Epithelial cell of umbilical artery (primary cell): ENCODE measurements around the gene CERS5. TPM values are rescaled to one million over a fixed set of nuclear protein-coding genes. Genes with fewer than 3 reads are reported as not detected.

ENCODE experiments used
- total RNA-seq: library from RNA; depleted of rRNA; stranded (reverse); fragments of >200 nt; gene quantifications from 2 replicates; pipeline ENCODE4 v1.2.3, GENCODE V29; 2014

CERS5 gene, protein sequence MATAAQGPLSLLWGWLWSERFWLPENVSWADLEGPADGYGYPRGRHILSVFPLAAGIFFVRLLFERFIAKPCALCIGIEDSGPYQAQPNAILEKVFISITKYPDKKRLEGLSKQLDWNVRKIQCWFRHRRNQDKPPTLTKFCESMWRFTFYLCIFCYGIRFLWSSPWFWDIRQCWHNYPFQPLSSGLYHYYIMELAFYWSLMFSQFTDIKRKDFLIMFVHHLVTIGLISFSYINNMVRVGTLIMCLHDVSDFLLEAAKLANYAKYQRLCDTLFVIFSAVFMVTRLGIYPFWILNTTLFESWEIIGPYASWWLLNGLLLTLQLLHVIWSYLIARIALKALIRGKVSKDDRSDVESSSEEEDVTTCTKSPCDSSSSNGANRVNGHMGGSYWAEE
- total RNA-seq = 34.3 and 34.4 TPM in 2 replicates

GRCh38 chr12:50167049-50167828 is at the start of gene CERS5:
Gene CERS5, minus strand, starts transcription at chr12:50167369. Its CDS starts 72 bp downstream, at chr12:50167297.

GRCh38 chr12:50111693-50112455 is 55.3 kb downstream of the CERS5 start, which contains the start of gene COX14:
Gene COX14, plus strand, starts transcription at chr12:50112236. Its CDS starts 7,808 bp downstream, at chr12:50120044.

DNA sequence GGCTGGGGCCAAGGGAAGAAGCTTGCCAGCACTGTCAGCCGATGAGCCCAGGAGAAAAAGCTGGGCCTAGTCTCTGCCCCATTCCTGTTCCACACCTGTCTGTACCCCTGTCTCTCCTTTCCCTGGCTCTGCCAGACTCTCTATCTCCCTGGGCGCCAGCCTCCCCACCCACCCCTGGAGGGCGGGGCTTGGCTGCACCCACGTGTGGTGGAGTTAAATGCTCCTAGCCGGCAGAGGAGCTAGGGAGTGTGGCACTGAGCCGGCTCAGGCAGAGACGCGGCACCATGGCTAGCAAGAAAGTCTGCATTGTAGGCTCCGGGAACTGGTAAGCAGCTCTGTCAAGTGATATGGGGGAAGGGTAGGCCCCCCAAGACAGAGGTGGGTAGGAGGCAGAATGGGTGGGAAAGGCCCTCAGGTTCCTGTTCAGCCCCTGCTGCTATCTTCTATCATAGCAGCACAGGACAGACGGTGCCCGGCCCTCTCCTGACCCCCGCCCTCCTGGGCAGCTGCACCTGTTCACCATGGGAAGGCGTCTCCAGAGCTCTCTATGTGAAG is 63.3 kb downstream of the CERS5 start, which contains the start of gene GPD1:
TSS of gene GPD1 (plus strand) at position 242 of the 555 bp plus-strand sequence. CDS start at position 285, 43 bp downstream.

DNA sequence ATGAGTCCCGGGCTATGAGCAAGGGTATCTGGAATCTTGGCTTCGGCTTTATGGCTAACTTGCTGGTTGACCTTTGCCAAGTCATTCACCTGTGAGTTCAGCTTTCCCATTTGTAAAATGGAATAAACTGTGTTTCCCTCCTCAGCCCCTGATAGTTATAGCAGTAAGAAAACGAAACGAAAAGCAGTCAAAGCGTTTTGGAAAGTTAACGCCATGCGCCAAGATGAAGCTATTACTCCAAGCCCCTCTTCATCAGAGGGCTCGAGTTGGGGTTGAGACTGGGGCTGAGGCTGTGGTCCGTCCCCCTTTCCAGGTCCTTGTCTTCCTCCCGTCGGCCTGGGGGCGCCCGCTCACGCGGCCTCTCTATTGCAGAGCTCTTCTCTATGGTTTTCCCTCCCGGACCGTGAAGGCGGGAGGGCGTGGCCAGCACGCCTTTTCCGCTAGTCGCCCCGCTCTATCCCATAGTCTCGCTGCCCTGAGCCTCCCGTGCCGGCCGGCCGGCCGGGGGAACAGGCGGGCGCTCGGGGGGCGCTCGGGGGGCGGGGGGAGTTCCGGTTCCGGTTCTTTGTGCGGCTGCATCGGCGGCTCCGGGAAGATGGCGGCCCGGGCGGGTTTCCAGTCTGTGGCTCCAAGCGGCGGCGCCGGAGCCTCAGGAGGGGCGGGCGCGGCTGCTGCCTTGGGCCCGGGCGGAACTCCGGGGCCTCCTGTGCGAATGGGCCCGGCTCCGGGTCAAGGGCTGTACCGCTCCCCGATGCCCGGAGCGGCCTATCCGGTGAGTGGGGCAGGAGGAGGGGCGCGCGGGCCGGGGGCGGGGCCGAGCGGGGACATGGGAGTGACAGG is 82.2 kb downstream of the CERS5 start, which contains the start of gene SMARCD1:
TSS of gene SMARCD1 (plus strand) at position 568 of the 840 bp plus-strand sequence. CDS start at position 596, 28 bp downstream.

Other genes with a start within 250 kb of the CERS5 start
- gene AQP2, start 216.6 kb downstream of the CERS5 start, total RNA-seq = not detected in 2 replicates
- gene AQP5, start 205.5 kb downstream of the CERS5 start, total RNA-seq = 0.32 and 3.2 TPM in 2 replicates
- under 0.01 TPM in 1 of 2 replicates, not detected in the other for gene AQP6, start 194.4 kb downstream of the CERS5 start, total RNA-seq
- 56.8 and 87.5 TPM in 2 replicates for gene RACGAP1, start 141.9 kb downstream of the CERS5 start, total RNA-seq
- gene ASIC1, start 109.8 kb downstream of the CERS5 start, total RNA-seq = 0.65 and 0.76 TPM in 2 replicates
- 69.2 and 70.7 TPM in 2 replicates for gene SMARCD1, start 82.0 kb downstream of the CERS5 start, total RNA-seq
- gene GPD1, start 63.4 kb downstream of the CERS5 start, total RNA-seq = not detected in 2 replicates
- 32.4 and 48.4 TPM in 2 replicates for gene COX14, start 55.1 kb downstream of the CERS5 start, total RNA-seq
- gene LIMA1, start 116.2 kb upstream of the CERS5 start, total RNA-seq = 66.6 and 81.5 TPM in 2 replicates
- gene FAM186A, start 229.2 kb upstream of the CERS5 start, total RNA-seq = not detected in 2 replicates
- gene LARP4, start 233.5 kb upstream of the CERS5 start, total RNA-seq = 34.1 and 61.1 TPM in 2 replicates